Measurements from ENCODE around the gene SETD4. TPM values are rescaled to one million over a fixed set of nuclear protein-coding genes. Genes with fewer than 3 reads are reported as not detected.

The SETD4 gene
- total RNA-seq, 2 donors from 2014 or later: 18.2 to 29.1 TPM

DNA sequence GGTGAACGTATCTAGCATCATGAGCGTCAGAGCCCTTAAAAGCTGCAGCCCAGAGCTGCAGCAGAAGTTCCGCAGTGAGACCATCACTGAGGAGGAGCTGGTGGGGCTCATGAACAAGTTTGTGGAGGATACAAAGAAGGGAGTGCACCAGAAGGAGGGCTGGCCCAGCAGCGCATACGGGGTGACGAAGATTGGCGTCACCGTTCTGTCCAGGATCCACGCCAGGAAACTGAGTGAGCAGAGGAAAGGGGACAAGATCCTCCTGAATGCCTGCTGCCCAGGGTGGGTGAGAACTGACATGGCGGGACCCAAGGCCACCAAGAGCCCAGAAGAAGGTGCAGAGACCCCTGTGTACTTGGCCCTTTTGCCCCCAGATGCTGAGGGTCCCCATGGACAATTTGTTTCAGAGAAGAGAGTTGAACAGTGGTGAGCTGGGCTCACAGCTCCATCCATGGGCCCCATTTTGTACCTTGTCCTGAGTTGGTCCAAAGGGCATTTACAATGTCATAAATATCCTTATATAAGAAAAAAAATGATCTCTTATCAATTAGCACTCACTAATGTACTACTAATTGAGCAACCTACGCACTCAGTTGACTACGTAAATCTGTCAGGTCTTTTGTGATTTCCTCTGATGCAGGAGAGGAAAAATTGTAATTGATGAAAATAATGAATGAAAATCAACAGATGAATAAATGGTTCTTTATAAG is 12.3 kb upstream of the SETD4 start:
- Mint-ChIP-seq H3K36me3 (peaks cover 21% of the 10 kb centered on the region), H3K9me3 (peaks cover 4% of the 10 kb centered on the region), H3K27ac (no peak overlapping the region), H3K4me3 (peak overlapping the region; percentile 73), H3K4me1 (ENCODE audit: low read depth in 2 of 2) (peaks cover 25 to 41% of the 10 kb centered on the region in 2 donors), H3K27me3 (no peaks in the 10 kb centered on the region)
- DNase-seq (ENCODE audit: low spot score): no peak
- ATAC-seq: no peak

DNA sequence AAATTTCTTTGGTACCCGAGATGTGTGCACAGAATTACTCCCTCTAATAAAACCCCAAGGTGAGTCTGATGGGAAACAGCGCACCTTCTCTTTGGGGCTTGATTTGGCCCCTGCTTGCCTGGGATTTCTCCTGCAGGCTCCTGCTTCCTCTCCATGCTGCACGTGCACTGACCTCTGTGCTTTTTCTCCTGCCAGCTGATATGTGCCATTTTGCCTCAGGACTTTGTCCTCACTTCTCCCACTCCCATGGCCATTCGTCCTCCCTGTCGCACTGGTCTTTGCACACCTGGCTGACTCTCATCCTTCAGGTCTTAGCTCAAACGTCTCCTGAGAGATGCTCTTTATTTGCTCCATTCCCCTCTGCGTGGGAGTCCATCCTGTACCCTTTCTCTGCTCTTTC is 10.7 kb upstream of the SETD4 start:
- Mint-ChIP-seq H3K9me3 (peaks cover 4% of the 10 kb centered on the region), H3K4me1 (ENCODE audit: low read depth in 2 of 2) (peaks cover 25 to 39% of the 10 kb centered on the region in 2 donors), H3K27ac (peak overlapping the region; percentile 70 to 72), H3K36me3 (peaks cover 21% of the 10 kb centered on the region), H3K27me3 (no peaks in the 10 kb centered on the region), H3K4me3 (peak overlapping the region; percentile 73)
- DNase-seq (ENCODE audit: low spot score) (no peak), ATAC-seq (no peak)

DNA sequence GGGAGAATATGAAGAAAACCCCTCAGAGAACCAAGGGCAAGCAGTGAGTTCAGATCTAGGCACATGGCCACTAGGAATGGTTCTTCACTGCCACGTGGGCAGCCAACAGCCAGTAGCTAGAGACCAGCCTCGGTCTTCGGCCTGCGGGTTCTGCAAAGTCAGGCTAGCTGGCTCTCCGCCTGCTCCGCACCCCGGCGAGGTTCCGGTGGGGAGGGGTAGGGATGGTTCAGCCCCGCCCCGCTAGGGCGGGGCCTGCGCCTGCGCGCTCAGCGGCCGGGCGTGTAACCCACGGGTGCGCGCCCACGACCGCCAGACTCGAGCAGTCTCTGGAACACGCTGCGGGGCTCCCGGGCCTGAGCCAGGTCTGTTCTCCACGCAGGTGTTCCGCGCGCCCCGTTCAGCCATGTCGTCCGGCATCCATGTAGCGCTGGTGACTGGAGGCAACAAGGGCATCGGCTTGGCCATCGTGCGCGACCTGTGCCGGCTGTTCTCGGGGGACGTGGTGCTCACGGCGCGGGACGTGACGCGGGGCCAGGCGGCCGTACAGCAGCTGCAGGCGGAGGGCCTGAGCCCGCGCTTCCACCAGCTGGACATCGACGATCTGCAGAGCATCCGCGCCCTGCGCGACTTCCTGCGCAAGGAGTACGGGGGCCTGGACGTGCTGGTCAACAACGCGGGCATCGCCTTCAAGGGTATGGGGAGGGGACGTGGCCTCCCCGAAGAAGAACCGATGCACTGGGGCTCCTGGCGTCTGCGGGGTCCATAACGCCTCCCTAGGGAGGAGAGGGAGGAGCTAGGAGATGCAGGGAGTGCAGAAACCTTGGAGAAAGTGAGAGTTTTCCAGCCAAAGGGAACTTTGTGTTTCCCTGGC is 9.6 kb upstream of the SETD4 start, which contains the start of gene CBR1:
Gene CBR1, plus strand, starts transcription at position 312 of the 871 bp plus-strand sequence. Its CDS starts 92 bp downstream, at position 404.
- ATAC-seq: peak; percentile 100
- H3K9me3 Mint-ChIP-seq: peaks cover 4% of the 10 kb centered on the region
- peaks cover 29 to 40% of the 10 kb centered on the region in 2 donors for H3K4me1 Mint-ChIP-seq (ENCODE audit: low read depth in 2 of 2)

DNA sequence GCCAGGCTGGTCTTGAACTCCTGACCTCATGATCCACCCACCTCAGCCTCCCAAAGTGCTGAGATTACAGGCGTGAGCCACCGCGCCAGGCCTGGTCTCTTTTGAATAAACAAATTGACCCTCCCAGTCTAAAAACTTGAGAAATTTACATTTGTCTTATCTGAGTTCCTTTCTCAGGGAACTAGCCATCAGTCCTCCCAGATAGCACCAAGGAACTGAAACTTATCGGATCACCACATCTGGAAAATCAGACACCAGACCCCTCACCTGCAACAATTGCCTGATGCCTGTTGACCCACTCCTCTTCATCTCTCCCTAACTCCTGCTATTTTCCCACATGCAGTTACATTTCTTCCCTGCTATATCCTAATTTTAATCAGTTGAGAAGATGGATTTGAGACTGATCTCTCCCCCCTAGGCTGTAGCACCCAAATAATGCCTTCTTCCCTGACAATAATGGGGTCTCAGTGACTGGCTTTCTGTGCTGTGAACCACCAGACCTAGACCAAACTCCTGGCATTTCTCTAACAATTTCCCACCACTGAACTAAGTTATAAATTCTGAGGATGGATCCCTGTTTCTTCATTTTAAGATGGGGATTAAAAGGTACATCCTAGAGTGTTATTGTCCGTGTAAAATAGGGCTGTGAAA is 8.5 kb upstream of the SETD4 start:
- Mint-ChIP-seq H3K4me3 (no peak overlapping the region), H3K9me3 (peaks cover 4% of the 10 kb centered on the region), H3K36me3 (peaks cover 21% of the 10 kb centered on the region), H3K27me3 (peaks cover 1 to 3% of the 10 kb centered on the region in 2 donors), H3K27ac (peak overlapping the region; percentile 72 to 76), H3K4me1 (ENCODE audit: low read depth in 2 of 2) (peaks cover 29 to 40% of the 10 kb centered on the region in 2 donors)
- DNase-seq (ENCODE audit: low spot score) (no peak), ATAC-seq (no peak)

More for the DNA sequence above, 9.6 kb upstream of the SETD4 start, which contains the start of gene CBR1:
- DNase-seq (ENCODE audit: low spot score): peak; percentile 95
- H3K4me3 Mint-ChIP-seq: peak within 1 kb of the TSS; percentile 73
- no peaks in the 10 kb centered on the region for H3K27me3 Mint-ChIP-seq
- peak within 1 kb of the TSS; percentile 72 to 76 for H3K27ac Mint-ChIP-seq
- peaks cover 21% of the 10 kb centered on the region for H3K36me3 Mint-ChIP-seq

DNA sequence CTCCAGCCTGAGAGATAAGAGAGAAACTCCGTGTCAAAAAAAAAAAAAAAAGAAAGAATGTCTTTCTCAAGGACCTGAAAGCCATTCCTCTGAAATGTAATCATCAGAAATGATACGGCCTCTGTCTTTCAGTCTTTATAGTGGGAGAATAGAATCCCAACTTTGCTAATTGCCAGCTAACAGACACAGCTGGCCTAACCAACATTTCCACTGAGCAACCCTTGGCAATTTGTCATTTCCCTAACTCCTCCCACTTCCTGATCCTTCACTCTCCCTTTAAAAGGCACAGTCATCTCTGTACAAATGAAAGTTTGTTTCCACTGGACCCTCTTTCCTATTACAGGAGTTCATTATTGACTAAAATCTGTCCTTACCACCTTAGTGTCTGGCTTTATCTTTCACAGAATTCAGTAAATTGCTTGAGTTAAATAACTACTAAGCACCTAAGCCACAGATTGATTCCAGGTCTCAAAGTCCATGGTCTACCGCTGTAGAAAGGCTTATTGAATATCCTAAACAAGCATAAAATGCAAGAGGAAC is 5.2 kb upstream of the SETD4 start:
- DNase-seq (ENCODE audit: low spot score) (no peak), ATAC-seq (no peak)
- Mint-ChIP-seq H3K27me3 (peaks cover 4 to 6% of the 10 kb centered on the region in 2 donors), H3K4me3 (peak overlapping the region; percentile 3), H3K4me1 (ENCODE audit: low read depth in 2 of 2) (peaks cover 15 to 20% of the 10 kb centered on the region in 2 donors), H3K36me3 (peaks cover 6% of the 10 kb centered on the region), H3K27ac (peak overlapping the region in 1 of 2 donors; percentile 15), H3K9me3 (peaks cover 4% of the 10 kb centered on the region)

DNA sequence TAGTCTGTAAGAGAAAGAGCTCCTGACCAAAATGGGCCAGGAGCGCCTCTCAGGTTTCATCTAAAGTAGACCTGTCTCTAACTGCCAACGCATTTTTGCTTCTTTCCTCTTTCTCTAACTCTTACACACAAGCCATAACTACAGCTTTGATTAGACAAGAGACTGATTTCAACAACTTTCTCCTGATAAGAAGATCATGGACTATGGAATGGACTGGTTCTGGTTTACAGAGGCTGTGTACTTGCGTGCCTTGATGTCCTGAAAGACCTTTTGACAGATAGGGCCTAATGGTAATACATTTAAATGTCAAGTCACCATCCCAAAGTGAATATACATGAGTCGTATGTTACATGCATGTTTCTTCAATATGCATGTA is 3.7 kb upstream of the SETD4 start:
- Mint-ChIP-seq H3K4me3 (no peak overlapping the region), H3K27me3 (peaks cover 4 to 6% of the 10 kb centered on the region in 2 donors), H3K27ac (peak overlapping the region in 1 of 2 donors; percentile 7), H3K36me3 (peaks cover 4% of the 10 kb centered on the region), H3K9me3 (peaks cover 3% of the 10 kb centered on the region), H3K4me1 (ENCODE audit: low read depth in 2 of 2) (peaks cover 7 to 14% of the 10 kb centered on the region in 2 donors)
- ATAC-seq (no peak), DNase-seq (ENCODE audit: low spot score) (no peak)

DNA sequence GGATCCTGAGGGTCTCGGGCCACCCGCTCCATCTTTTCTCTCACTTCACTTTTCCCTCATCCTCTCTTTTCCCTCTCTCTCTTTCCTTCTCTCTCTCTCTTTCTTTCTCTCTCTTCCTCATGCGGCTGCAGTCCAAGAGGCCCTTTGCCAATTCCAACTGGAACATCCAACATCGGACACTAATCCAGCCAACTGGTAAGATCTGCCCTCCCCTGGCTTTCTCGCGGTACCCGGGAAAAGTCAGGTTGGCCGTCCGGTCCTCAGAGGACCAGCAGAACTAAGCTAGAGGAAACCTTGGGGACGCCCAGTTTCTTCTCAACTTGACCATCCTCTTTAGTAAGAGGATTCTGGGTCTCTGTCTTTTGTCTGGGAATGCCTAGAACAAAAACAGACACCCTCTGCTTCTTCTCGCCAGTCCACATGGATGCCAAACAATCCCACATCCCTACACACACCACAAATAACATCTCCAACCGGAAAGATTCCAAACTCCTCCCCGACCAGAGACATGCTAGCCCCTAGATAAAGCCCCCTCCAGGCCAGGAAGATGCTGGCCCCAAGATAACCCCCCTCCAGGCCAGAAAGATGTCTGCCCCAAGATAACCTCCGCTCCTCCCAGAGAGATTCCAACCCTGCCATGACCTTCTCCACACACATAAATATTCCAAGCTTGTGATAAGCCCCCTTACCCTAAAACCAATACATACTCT is 3.2 kb upstream of the SETD4 start:
- DNase-seq (ENCODE audit: low spot score) (no peak), ATAC-seq (no peak)
- Mint-ChIP-seq H3K9me3 (no peaks in the 10 kb centered on the region), H3K27ac (peak overlapping the region in 1 of 2 donors; percentile 7), H3K4me3 (no peak overlapping the region), H3K4me1 (ENCODE audit: low read depth in 2 of 2) (peaks cover 5 to 11% of the 10 kb centered on the region in 2 donors), H3K36me3 (no peaks in the 10 kb centered on the region), H3K27me3 (peaks cover 4 to 6% of the 10 kb centered on the region in 2 donors)

DNA sequence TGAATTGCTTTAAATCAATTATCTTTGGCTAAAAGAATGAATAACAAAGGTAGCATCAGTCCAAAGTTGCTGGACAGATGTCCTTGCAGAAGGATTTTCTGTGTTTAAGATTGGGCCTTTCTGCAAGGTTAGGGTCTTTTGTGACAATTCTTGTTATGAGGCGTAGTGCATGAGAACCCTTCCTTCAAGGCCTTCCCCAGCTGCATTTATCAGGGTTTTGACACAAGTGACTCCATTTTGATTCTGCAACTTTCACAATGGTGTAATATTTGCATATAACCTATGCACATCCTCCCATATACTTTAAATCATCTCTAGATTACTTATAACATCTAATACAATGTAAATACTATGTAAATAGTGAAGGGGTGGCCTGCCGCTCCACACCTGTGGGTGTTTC is 1.1 kb upstream of the SETD4 start:
- ATAC-seq: no peak
- Mint-ChIP-seq H3K36me3 (peaks cover 10% of the 10 kb centered on the region), H3K9me3 (no peaks in the 10 kb centered on the region), H3K27me3 (peaks cover 4 to 6% of the 10 kb centered on the region in 2 donors), H3K4me1 (ENCODE audit: low read depth in 2 of 2) (peaks cover 14 to 17% of the 10 kb centered on the region in 2 donors), H3K4me3 (no peak overlapping the region), H3K27ac (no peak overlapping the region)
- DNase-seq (ENCODE audit: low spot score): no peak

DNA sequence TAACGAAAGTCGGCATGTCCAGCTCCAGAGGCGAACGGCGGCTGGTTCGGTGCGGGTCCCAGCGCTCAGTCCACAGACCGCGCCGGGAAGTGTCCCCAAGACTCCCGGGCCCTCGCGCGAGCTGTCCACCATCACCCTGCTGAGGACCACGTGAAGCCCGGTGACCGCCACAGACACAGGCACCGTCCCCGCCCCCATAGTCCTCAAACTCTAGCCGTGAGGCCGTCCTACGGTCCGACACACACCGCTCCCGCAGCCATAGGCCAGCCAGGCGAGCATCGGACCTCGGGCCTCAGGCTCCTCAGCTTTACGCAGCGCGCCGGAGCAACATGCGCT is 535 bp downstream of the SETD4 start:
- Mint-ChIP-seq H3K4me1 (ENCODE audit: low read depth in 2 of 2) (peaks cover 9 to 13% of the 10 kb centered on the region in 2 donors), H3K27ac (peak overlapping the region; percentile 93 to 95), H3K9me3 (no peaks in the 10 kb centered on the region), H3K36me3 (peaks cover 10% of the 10 kb centered on the region), H3K4me3 (peak overlapping the region; percentile 93), H3K27me3 (peaks cover 4 to 6% of the 10 kb centered on the region in 2 donors)
- ATAC-seq (peak; percentile 68), DNase-seq (ENCODE audit: low spot score) (no peak)

DNA sequence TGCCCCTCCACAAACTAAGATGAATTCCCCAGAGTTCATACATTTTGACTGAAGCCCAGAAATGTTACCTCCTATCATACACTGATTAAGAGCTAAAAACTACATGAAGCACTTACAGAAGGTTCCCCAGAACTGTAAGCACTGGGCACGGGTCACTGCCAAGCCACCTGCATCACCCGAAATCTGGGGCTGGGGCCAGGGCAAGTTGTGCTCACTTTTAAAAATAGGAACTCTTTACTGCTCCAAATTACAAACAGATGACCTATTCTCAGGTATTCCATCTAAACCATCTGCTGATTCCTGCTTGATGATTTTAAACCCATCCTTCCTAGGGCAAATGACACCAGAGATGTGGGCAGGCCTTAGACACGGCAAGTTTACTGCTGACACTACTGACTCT is 4.8 kb downstream of the SETD4 start:
- Mint-ChIP-seq H3K4me1 (ENCODE audit: low read depth in 2 of 2) (peaks cover 9 to 11% of the 10 kb centered on the region in 2 donors), H3K27ac (no peak overlapping the region), H3K36me3 (peaks cover 13% of the 10 kb centered on the region), H3K9me3 (no peaks in the 10 kb centered on the region), H3K27me3 (no peaks in the 10 kb centered on the region), H3K4me3 (no peak overlapping the region)
- no peak for DNase-seq (ENCODE audit: low spot score)
- no peak for ATAC-seq

DNA sequence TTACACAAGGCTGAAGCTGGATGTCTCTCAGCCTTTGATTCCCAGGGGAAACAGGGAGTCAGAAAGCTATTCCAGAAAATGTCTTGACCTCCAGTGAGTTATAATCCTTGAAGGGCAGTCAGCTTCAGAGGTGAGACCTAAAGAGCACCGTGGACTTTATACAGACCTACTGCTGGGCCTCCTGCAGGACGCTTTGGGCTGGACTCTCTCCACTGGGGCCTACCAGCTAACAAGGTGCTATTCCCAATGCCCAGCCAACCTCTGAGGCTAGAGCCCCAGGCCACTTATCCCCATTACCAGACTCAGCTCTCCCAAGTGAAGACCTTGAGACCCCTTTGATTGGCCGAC is 6.6 kb downstream of the SETD4 start:
- Mint-ChIP-seq H3K9me3 (no peaks in the 10 kb centered on the region), H3K27ac (no peak overlapping the region), H3K27me3 (no peaks in the 10 kb centered on the region), H3K4me1 (ENCODE audit: low read depth in 2 of 2) (peaks cover 9 to 12% of the 10 kb centered on the region in 2 donors), H3K4me3 (no peak overlapping the region), H3K36me3 (peaks cover 16% of the 10 kb centered on the region)
- DNase-seq (ENCODE audit: low spot score) (no peak), ATAC-seq (no peak)

DNA sequence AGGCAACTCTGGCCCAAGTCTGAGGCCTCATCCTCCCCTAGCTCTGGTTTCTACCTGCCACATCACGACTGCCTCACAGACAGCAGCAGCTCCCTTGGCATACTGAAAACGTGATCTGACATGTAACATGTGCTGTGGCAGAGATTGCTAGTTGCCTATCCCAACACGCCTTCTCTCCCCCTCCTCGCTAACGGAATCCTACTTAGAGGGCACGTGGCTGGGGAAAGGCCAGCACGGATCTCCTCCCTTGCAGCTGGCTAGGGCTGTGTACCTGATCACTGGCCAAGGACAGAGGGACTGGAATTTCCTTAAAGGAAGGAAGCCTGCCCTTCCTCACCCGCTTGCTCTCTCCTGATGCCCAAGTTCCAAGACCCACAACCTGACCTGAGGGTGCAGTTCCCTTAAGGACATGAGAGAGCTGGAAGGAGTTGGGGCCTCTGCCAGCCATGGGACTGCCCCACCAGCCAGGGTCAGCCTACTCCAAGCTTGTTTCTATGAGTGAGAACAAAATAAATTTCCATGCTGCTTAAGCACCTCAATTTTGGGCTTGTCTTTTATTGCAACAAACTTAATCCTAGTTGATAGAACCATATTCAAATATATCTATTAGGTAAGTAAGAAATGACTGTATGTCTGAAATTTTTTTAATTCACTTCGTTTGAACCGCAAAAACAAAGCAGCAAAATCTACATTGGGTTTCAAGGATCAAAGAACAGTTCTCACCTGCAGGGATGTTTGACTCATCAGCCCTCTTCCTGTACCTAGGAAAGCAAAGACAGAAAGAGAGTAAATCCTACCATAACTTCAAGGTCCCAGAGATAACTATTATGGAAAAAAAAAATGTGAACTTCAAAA is 7.2 kb downstream of the SETD4 start:
- H3K36me3 Mint-ChIP-seq: peaks cover 13% of the 10 kb centered on the region
- peaks cover 7 to 9% of the 10 kb centered on the region in 2 donors for H3K4me1 Mint-ChIP-seq (ENCODE audit: low read depth in 2 of 2)
- no peak overlapping the region for H3K27ac Mint-ChIP-seq
- H3K27me3 Mint-ChIP-seq: no peaks in the 10 kb centered on the region
- no peak for DNase-seq (ENCODE audit: low spot score)
- H3K4me3 Mint-ChIP-seq: no peak overlapping the region
- no peaks in the 10 kb centered on the region for H3K9me3 Mint-ChIP-seq
- ATAC-seq: peak in 1 of 2 donors; percentile 41
